Posterior vena cava (tissue), 2 donors: ENCODE data around the gene JSRP1. TPM values are rescaled to one million over a fixed set of nuclear protein-coding genes. Genes with fewer than 3 reads are reported as not detected.

Source experiments
- DNase-seq: peaks from one replicate; pipeline ENCODE4 v3.0.0-alpha.2; 2020; ENCODE audit warnings: low spot score
- intact Hi-C, 2 donors: fragments of 100-400 bp; cut with DNase I; formaldehyde crosslinking; loops; one replicate each; pipeline versions ENCODE4 v1.14.1 to v1.14.2; 2022 to 2023
- total RNA-seq, 2 donors: library from RNA; stranded (reverse); fragmentation: NEBNext Ultra II Directional; extraction: Animal tissue kit (Norgen Biotek cat#: 25700); gene quantifications; one replicate each; pipeline ENCODE4 v1.2.1, GENCODE V29; 2021
- donor health status: DM: yes; HTN: yes; CAD: no.
- donor health status: DM: yes; HTN: yes; CAD: no.

JSRP1 gene
- total RNA-seq, 2 donors from 2014 or later, result not detected

DNA sequence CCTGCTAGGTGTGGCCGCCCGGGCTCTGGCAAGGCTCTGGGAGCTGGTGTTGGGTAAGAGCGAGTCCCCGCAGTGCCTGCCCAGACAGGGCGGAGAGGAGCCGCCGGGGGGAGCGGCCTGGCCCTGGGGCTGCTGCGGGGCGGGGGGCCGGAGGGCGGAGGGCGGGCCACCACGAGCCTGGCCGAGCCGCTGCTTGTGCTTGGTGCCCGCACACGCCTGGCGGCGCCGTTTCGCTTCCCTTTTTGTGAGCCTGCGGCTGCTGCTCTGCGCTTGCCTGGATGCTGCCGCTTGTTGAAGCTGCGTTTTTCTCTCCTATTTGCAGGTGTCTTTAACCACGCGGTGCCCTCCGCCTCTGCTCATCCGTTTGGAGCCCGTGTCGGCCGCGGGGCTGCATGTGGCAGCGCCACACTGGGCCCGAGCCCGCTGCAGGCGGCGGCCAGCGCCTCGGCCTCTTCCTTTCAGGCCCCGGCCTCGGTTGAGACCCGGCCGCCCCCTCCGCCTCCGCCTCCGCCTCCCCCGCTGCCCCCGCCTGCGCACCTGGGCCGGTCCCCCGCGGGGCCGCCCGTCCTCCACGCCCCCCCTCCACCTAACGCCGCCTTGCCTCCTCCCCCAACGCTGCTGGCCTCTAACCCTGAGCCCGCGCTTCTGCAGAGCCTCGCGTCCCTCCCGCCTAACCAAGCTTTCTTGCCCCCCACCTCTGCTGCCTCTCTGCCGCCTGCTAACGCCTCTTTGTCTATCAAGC, 28.6 kb downstream of the JSRP1 start:
- intact Hi-C loops, result no loop called here
- DNase-seq, result no peak

DNA sequence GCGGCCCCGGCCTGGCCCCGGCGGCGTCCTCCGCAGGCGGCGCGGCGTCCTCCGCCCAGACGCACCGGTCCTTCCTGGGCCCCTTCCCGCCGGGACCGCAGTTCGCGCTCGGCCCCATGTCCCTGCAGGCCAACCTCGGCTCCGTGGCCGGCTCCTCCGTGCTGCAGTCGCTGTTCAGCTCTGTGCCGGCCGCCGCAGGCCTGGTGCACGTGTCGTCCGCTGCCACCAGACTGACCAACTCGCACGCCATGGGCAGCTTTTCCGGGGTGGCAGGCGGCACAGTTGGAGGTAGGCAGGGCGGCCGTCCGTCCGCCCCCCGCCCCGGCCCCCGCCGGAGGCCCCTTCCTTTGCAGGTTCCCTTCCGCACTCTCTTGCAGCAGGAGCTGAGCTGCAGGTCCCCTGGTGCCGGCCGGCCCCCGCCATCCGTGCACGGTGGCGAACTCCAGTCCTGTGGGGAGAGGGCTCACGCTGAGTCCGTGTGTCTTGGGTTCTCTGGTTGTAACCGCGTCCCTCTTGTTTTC, 29.3 kb downstream of the JSRP1 start:
- intact Hi-C loops, result no loop called here
- DNase-seq, result no peak

GRCh38 chr19:2226051-2226839, 30.0 kb downstream of the JSRP1 start:
- intact Hi-C loops, result no loop called here
- no peak for DNase-seq

GRCh38 chr19:2225415-2226050, 30.7 kb downstream of the JSRP1 start:
- DNase-seq, result no peak
- intact Hi-C loops, result no loop called here

DNA sequence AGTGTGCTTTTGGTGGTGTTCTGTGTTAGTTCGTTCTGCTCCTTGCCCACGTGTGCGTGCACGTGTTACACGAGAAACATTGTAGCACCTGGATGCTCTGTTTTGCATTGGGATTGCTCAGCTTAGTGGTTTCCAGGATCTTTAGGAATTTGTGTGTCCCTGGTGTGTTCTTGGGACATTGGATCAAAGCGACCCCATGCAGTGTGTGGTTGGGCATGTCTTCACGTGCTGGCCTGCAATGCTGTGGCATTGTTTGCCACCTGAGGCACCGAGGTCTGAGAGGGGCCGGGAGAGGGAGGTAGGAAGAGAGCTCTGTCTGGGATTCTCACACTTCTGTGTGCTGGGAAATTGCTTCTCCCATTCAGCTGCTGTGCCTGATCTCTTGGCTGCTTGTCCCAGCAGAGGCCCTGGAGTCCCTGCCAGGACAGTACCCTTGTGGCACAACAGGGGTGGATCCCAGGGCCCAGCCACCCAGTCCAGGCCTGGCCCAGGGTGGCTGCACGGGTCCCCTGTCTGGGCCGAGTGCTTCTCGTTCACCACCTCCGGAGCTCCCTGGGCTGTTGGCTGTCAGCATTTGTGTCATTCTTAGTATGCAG, 31.4 kb downstream of the JSRP1 start:
- DNase-seq, result no peak
- intact Hi-C loops, result no loop called here

- intact Hi-C loops, result no loop called here
- no peak for DNase-seq
Observed at GRCh38 chr19:2223959-2224358, 32.3 kb downstream of the JSRP1 start.

- intact Hi-C loops, result no loop called here
Observed at GRCh38 chr19:2223391-2223790, 32.8 kb downstream of the JSRP1 start.

DNA sequence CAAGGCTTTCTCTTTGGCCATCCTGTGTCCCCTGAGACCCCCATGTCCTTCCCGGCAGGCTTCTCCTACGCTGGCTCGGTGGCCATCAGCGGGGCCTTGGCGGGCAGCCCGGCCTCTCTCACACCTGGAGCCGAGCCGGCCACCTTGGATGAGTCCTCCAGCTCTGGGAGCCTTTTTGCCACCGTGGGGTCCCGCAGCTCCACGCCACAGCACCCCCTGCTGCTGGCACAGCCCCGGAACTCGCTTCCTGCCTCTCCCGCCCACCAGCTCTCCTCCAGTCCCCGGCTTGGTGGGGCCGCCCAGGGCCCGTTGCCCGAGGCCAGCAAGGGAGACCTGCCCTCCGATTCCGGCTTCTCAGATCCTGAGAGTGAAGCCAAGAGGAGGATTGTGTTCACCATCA, 34.3 kb downstream of the JSRP1 start:
- intact Hi-C loops, result no loop called here
- DNase-seq, result no peak

More at GRCh38 chr19:2223391-2223790, 32.8 kb downstream of the JSRP1 start:
- no peak for DNase-seq

DNA sequence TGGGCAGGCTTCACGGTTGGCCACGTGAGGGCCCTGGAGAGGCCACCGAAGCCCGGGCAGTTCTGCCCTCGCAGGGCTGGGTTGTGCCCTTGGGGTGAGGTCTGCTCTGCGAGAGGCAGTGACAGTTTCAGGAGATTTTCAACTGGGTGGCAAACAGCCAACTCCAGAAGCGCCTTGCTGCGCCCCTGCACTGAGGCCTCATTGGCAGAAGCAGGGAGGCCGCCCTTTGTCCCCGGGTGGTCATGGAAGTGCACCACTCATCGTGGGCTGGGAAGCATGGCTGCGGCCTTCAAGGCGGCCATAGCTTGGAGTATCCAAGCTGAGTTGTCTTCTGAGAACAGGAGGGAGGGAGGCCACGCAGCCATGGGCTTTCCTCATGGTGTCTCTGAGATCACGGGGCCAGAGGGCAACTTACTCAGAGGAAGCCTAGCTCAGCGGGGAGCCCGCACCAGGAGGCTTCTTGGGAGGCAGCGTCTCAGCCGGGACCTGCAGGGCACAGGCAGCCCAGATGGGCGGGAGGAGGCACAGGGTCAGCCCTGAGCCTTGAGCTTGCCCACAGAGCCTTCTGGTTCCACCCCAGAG, 34.9 kb downstream of the JSRP1 start:
- intact Hi-C loops, result no loop called here

DNA sequence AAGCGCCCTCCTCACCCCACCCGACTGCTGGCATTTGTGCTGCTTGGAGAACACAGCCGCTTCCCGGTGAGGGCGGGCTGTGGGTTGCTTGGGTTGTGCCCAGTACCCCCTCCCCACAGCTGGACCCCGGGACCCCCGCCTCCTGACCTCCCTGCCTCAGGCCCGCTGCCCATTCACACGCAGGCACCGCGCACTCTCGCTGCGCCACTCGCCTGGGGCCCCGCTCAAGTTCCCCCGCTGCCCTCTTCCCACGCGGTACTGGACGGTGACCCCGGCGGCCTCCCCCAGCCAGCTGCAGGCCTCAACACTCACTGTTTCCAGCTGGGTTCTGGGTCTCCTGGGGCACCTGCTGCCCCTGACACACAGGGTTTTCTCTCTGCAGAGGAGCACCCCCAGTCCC, 36.5 kb downstream of the JSRP1 start:
- no peak for DNase-seq
- intact Hi-C loops, result loop anchor here in 1 of 2 donors (5.0 kb wide), 1 partner anchor 1477 kb away; no protein-coding TSS in a partner anchor

More for the DNA sequence above, 34.9 kb downstream of the JSRP1 start:
- no peak for DNase-seq

GRCh38 chr19:2217591-2217990, 38.6 kb downstream of the JSRP1 start:
- DNase-seq, result no peak
- intact Hi-C loops, result loop anchor here in 1 of 2 donors (5.0 kb wide), 1 partner anchor 1475 kb away; no protein-coding TSS in a partner anchor

GRCh38 chr19:2216361-2217225, 39.6 kb downstream of the JSRP1 start:
- no peak for DNase-seq
- intact Hi-C loops, result loop anchor here in 1 of 2 donors (5.0 kb wide), 1 partner anchor 1474 kb away; no protein-coding TSS in a partner anchor

DNA sequence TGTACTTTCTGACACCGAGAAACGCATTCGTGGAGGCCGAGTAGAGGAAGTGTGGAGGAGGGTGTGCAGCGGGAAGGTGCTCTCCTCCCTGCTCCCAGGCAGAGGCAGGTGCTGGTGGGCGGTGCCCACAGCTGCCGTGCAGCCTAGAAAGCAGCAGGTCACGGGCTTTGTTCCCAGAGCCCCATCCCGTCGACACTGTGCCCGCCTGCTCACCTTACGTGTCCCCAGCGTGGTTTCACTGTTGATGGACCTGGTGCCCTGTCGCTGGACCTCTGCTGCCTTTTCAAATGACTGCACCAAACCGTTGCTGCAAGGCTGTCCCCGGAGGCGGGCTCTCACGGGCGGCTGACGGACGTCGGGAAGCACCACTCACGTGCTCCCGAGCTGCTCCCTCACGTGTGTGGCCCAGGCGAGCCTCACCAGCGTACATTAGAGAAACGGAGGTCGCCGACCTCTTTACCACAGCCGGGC, 40.9 kb downstream of the JSRP1 start:
- intact Hi-C loops, result loop anchor here in 1 of 2 donors (5.0 kb wide), 1 partner anchor 1473 kb away; no protein-coding TSS in a partner anchor
- no peak for DNase-seq

DNA sequence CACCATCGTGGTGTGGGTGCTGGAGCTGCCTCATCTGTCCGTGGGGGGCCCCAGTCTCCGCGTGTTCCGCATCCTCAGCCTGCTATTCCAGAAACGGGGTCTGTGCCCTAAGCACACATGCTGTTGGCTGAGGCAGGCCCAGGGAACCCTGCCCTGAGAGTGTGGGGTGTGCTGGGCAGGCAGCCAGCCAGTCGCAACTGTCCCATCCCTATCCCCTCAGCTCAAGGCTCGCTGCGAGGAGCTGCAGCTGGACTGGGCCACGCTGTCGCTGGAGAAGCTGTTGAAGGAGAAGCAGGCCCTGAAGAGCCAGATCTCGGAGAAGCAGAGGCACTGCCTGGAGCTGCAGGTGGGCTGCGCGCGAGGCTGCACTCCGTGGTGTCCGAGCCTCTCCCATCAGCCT, 42.0 kb downstream of the JSRP1 start:
- DNase-seq, result no peak
- intact Hi-C loops, result loop anchor here in 1 of 2 donors (1.0 kb wide), 1 partner anchor 15 kb away; no protein-coding TSS in a partner anchor

GRCh38 chr19:2213799-2214198, 42.4 kb downstream of the JSRP1 start:
- no peak for DNase-seq
- intact Hi-C loops, result loop anchor here in 1 of 2 donors (1.0 kb wide), 1 partner anchor 16 kb away; no protein-coding TSS in a partner anchor

GRCh38 chr19:2212861-2213711, 43.1 kb downstream of the JSRP1 start:
- DNase-seq, result no peak
- intact Hi-C loops, result no loop called here
